HFFc6 (cell line): ENCODE results near the gene BOD1L2. TPM values are rescaled to one million over a fixed set of nuclear protein-coding genes. Genes with fewer than 3 reads are reported as not detected.

Source experiments
- DNase-seq: peaks from one replicate; pipeline ENCODE4 v3.0.0-alpha.2; 2018
- H3K27ac Mint-ChIP-seq: 2 replicates; pipeline ENCODE4 v1.8.0; 2020; ENCODE audit warnings: mild to moderate bottlenecking, mixed read lengths
- H3K27me3 Mint-ChIP-seq: 2 replicates; pipeline ENCODE4 v1.8.0; 2021; ENCODE audit warnings: mild to moderate bottlenecking, moderate library complexity, mixed read lengths; ENCODE audit not compliant: insufficient read depth
- H3K36me3 Mint-ChIP-seq: 2 replicates; pipeline ENCODE4 v1.8.0; 2021; ENCODE audit warnings: low read depth, mixed read lengths
- H3K4me1 Mint-ChIP-seq: 2 replicates; pipeline ENCODE4 v1.8.0; 2020; ENCODE audit warnings: low read depth, mixed read lengths
- H3K4me3 Mint-ChIP-seq: 2 replicates; pipeline ENCODE4 v1.8.0; 2020; ENCODE audit warnings: mild to moderate bottlenecking, moderate library complexity, mixed read lengths
- H3K9me3 Mint-ChIP-seq: 2 replicates; pipeline ENCODE4 v1.8.0; 2020; ENCODE audit warnings: mild to moderate bottlenecking, mixed read lengths
- total RNA-seq, 6 experiments: library from RNA; stranded (reverse); fragmentation: NEBNext Ultra II Directional; extraction: Animal tissue kit (Norgen Biotek cat#: 25700); gene quantifications; 2 replicates in 1 of 6; 3 replicates in 5 of 6; pipeline ENCODE4 v1.2.3, GENCODE V29; 2021
- TF ChIP-seq, protein P1 (sequence below): fragments of 200-600 bp; sonication (generic); IDR thresholded peaks from 2 replicates; pipeline ENCODE4 v1.5.0; 2021; ENCODE audit warnings: antibody characterized with exemption, mild to moderate bottlenecking

BOD1L2 gene
- total RNA-seq, 6 experiments from 2014 or later: not detected

DNA sequence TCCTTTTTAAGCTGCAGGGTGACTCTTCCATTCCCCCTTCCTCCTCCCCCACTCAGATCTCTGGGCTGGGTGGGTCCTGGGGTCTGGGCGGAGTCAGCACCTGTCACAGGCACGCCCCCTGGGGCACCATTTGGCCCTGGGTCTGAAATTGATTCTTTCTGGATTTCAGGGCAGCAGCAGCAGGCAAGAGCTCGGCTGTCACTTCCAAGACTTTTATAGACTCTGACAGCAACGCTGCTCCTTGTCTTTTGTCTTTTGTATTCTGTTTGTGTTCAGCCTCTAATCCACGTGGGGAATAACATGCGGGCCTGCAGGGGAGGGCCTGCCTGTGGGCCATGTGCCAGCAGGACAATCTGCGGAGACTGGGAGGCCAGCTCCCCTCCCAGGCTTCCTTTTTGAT is 3.9 kb downstream of the BOD1L2 start:
- Mint-ChIP-seq H3K4me3 (no peak overlapping the region), H3K4me1 (no peaks in the 10 kb centered on the region), H3K36me3 (no peaks in the 10 kb centered on the region), H3K27me3 (peaks cover 20% of the 10 kb centered on the region), H3K27ac (no peak overlapping the region), H3K9me3 (no peaks in the 10 kb centered on the region; the same call in 1 of the 2 replicates)
- no peak for DNase-seq
- TF ChIP-seq, protein P1, sequence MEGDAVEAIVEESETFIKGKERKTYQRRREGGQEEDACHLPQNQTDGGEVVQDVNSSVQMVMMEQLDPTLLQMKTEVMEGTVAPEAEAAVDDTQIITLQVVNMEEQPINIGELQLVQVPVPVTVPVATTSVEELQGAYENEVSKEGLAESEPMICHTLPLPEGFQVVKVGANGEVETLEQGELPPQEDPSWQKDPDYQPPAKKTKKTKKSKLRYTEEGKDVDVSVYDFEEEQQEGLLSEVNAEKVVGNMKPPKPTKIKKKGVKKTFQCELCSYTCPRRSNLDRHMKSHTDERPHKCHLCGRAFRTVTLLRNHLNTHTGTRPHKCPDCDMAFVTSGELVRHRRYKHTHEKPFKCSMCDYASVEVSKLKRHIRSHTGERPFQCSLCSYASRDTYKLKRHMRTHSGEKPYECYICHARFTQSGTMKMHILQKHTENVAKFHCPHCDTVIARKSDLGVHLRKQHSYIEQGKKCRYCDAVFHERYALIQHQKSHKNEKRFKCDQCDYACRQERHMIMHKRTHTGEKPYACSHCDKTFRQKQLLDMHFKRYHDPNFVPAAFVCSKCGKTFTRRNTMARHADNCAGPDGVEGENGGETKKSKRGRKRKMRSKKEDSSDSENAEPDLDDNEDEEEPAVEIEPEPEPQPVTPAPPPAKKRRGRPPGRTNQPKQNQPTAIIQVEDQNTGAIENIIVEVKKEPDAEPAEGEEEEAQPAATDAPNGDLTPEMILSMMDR: no peak

DNA sequence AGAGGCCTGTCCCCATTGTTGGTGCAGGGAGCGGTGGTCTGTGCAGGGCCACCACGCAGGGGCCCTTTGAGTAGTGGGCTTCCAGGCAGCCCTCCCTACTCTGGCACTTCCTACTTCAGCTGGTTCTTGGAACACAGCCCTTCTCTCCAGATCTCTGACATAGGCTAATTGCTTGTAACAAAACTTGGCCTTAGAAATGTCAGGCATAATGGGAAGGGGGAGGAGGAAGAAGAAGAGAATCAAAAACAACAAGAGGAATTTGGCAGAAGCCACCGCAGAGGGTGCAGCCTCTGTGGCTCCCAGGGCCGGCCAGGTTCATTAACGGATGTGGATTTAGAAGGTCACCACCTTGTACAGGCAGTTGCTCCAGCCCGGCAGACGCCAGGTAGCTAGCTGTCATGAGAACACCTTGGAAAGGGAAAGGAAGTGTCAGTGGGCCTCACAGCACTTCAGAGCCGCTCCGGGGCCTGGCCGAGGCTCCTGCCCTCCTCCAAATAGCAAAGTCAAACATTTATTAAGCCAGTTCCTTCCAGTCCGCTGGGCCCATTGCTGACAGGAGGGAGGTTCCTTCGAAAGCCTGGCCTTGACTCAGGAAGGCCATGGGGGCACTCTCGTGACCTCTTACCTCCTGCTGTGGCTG is 7.4 kb downstream of the BOD1L2 start:
- Mint-ChIP-seq H3K36me3 (no peaks in the 10 kb centered on the region), H3K4me1 (no peaks in the 10 kb centered on the region), H3K27ac (no peak overlapping the region), H3K9me3 (no peaks in the 10 kb centered on the region; the same call in 1 of the 2 replicates), H3K27me3 (peaks cover 12% of the 10 kb centered on the region), H3K4me3 (no peak overlapping the region)
- TF ChIP-seq, protein P1: no peak
- no peak for DNase-seq

DNA sequence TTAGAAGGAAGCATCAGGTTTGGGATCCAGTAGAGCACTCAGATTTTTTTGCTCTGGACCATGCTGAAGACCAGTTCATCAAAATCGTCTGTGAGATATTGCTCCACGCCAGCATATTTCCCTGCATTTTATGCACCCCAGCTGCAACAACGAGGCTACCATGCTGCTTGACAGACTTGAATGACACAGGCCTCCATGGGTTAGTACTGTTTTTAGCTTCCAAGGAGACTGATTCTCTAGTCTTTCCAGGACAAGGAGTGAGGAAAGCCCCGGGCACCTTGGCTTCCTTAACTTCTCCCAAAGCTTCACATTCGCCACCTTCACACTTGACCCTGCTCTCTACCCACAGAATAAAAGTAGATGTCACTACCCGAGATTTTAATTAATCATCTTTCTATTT is 17.5 kb downstream of the BOD1L2 start:
- no peaks in the 10 kb centered on the region for H3K36me3 Mint-ChIP-seq
- DNase-seq: no peak
- H3K27ac Mint-ChIP-seq: no peak overlapping the region
- H3K27me3 Mint-ChIP-seq: no peaks in the 10 kb centered on the region; the same call in none of the 2 replicates
- H3K9me3 Mint-ChIP-seq: no peaks in the 10 kb centered on the region; the same call in 1 of the 2 replicates
- no peak overlapping the region for H3K4me3 Mint-ChIP-seq
- TF ChIP-seq, protein P1: no peak
- no peaks in the 10 kb centered on the region for H3K4me1 Mint-ChIP-seq

DNA sequence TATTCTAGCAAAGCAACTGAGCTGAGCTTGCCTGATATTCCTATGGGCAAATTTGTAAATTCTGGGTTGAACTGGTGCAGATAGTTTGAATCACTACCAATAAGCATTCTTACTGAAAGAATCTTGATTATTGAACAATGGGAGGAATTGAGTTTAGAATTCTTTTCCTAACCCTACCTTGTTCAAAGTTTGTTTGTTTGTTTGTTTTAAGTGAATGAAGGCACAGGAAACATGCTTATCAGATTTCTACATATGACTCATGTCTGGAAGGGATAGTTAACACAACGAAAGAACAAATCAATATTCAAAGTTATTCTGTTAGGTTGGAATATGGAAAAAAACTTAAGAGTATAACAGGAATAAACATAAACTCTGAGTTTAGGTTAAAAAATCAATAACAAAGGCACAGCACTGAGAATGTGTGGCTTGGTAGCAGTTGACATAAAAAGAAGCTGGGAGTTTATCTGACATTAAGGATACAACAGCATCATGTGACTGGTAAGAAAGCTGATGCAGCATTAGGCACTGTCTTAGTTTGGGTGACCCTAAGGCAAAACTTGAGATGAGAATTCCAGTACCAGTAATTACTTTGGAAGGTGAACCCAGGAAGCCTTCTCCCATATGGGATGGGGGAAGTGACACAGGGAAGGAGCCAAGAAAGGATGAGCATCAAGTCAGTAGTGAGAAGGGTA is 20.9 kb downstream of the BOD1L2 start:
- no peak for DNase-seq
- Mint-ChIP-seq H3K27me3 (no peaks in the 10 kb centered on the region; the same call in none of the 2 replicates), H3K4me1 (no peaks in the 10 kb centered on the region), H3K4me3 (no peak overlapping the region), H3K27ac (no peak overlapping the region), H3K9me3 (no peaks in the 10 kb centered on the region; the same call in 1 of the 2 replicates), H3K36me3 (no peaks in the 10 kb centered on the region)
- TF ChIP-seq, protein P1: no peak

DNA sequence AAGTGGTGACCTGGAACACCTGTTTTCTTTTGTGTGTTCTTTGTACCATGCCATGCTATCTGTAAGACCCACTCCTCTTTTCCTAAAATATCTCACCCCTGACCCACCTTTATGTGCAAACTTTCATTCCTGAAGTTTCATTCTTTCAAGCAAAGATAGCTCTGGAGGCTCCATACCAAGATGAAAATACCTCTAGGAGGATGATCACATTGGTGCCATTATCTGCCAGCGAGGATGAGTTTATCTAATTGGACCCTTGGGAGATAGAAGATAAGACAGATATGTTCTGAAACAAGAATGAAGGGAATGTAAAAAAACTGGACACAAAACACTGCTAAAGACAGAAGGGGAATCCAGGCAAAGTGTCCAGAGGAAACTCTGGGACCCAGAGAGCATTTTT is 24.1 kb downstream of the BOD1L2 start:
- Mint-ChIP-seq H3K4me1 (no peaks in the 10 kb centered on the region), H3K4me3 (no peak overlapping the region), H3K36me3 (no peaks in the 10 kb centered on the region), H3K9me3 (no peaks in the 10 kb centered on the region), H3K27me3 (no peaks in the 10 kb centered on the region; the same call in none of the 2 replicates), H3K27ac (no peak overlapping the region)
- TF ChIP-seq, protein P1: no peak
- DNase-seq: no peak
